Mesendoderm (in vitro differentiated cells): ENCODE measurements around the gene TTLL7.

ENCODE experiments used
- DNase-seq: peaks from one replicate; pipeline ENCODE4 v3.0.0; 2013
- H2AK5ac ChIP-seq: 2 replicates; pipeline ENCODE4 v1.6.1; 2013; ENCODE audit warnings: low read length, inconsistent platforms
- H2BK120ac ChIP-seq: 2 replicates; pipeline ENCODE4 v1.6.1; 2013; ENCODE audit warnings: low read depth, mild to moderate bottlenecking, low read length, moderate library complexity, mixed read lengths
- H2BK15ac ChIP-seq: replicated peaks from 2 replicates; pipeline ENCODE4 v1.6.1; 2013; ENCODE audit warnings: low read depth, mild to moderate bottlenecking, moderate library complexity
- H2BK5ac ChIP-seq: 2 replicates; pipeline ENCODE4 v1.6.1; 2013; ENCODE audit warnings: low read length, inconsistent platforms
- H3K18ac ChIP-seq: 2 replicates; pipeline ENCODE4 v1.6.1; 2013; ENCODE audit warnings: mild to moderate bottlenecking, low read length, mixed read lengths
- H3K23ac ChIP-seq: one replicate; pipeline ENCODE4 v1.6.1; 2013; ENCODE audit warnings: low read length
- H3K27ac ChIP-seq: 2 replicates; pipeline ENCODE4 v1.5.1; 2013; ENCODE audit warnings: low read depth, mild to moderate bottlenecking, inconsistent platforms, low read length, moderate library complexity
- H3K27me3 ChIP-seq: 2 replicates; pipeline ENCODE4 v1.6.1; 2013; ENCODE audit warnings: low read length, control low read depth, mild to moderate bottlenecking, inconsistent platforms; ENCODE audit not compliant: insufficient read depth, poor library complexity
- H3K36me3 ChIP-seq: 2 replicates; pipeline ENCODE4 v1.6.1; 2013; ENCODE audit warnings: low read length, inconsistent platforms; ENCODE audit not compliant: control insufficient read depth, insufficient read depth
- H3K4ac ChIP-seq: one replicate; pipeline ENCODE4 v1.6.1; 2013; ENCODE audit warnings: low read depth, mild to moderate bottlenecking, low read length, moderate library complexity
- H3K4me1 ChIP-seq: 2 replicates; pipeline ENCODE4 v1.6.1; 2013; ENCODE audit warnings: low read depth, low read length, inconsistent platforms; ENCODE audit not compliant: control insufficient read depth
- H3K4me2 ChIP-seq: 2 replicates; pipeline ENCODE4 v1.6.1; 2013; ENCODE audit warnings: low read length
- H3K4me3 ChIP-seq: 2 replicates; pipeline ENCODE4 v1.5.1; 2013; ENCODE audit warnings: mild to moderate bottlenecking, low read length
- H3K56ac ChIP-seq: one replicate; pipeline ENCODE4 v1.6.1; 2013; ENCODE audit warnings: low read length
- H3K79me1 ChIP-seq: 2 replicates; pipeline ENCODE4 v1.6.1; 2013; ENCODE audit warnings: low read length, inconsistent platforms
- H3K79me2 ChIP-seq: 2 replicates; pipeline ENCODE4 v1.6.1; 2013; ENCODE audit warnings: mild to moderate bottlenecking, low read length; ENCODE audit not compliant: control insufficient read depth, insufficient read depth
- H3K9ac ChIP-seq: 2 replicates; pipeline ENCODE4 v1.6.1; 2013; ENCODE audit warnings: low read length, inconsistent platforms
- H4K5ac ChIP-seq: one replicate; pipeline ENCODE4 v1.6.1; 2013; ENCODE audit warnings: low read length
- H4K8ac ChIP-seq: one replicate; pipeline ENCODE4 v1.6.1; 2013; ENCODE audit warnings: low read depth, mild to moderate bottlenecking, control low read depth, low read length, moderate library complexity
- WGBS: extraction: QIAGEN DNeasy Blood & Tissue Kit; methylation state at CpG from one replicate; pipeline ENCODE4 v1.1.7; 2013; ENCODE audit warnings: low lambda C conversion rate, missing lambda C conversion rate; ENCODE audit not compliant: insufficient coverage; ENCODE audit errors: extremely low coverage; 5-methylcytosine and 5-hydroxymethylcytosine counted together

The TTLL7 gene

GRCh38 chr1:84025966-84026365 is 27.0 kb upstream of the TTLL7 start:
- WGBS, result no CpG with 5 or more reads among the region's 3 CpGs
- Histone ChIP-seq H3K4me3 (no peak overlapping the region), H3K79me1 (no peaks in the 10 kb centered on the region), H4K5ac (no peak overlapping the region), H2AK5ac (no peak overlapping the region), H3K56ac (no peak overlapping the region), H3K27ac (no peak overlapping the region), H3K23ac (no peak overlapping the region), H3K36me3 (no peaks in the 10 kb centered on the region), H2BK15ac (no peak overlapping the region), H4K8ac (no peak overlapping the region), H2BK5ac (no peak overlapping the region), H3K4ac (no peak overlapping the region), H3K18ac (no peak overlapping the region), H3K4me2 (no peak overlapping the region), H3K9ac (no peak overlapping the region), H3K27me3 (peaks cover 10% of the 10 kb centered on the region), H3K79me2 (no peaks in the 10 kb centered on the region), H2BK120ac (no peak overlapping the region), H3K4me1 (no peaks in the 10 kb centered on the region)
- DNase-seq, result no peak

GRCh38 chr1:84021822-84022221 is 22.9 kb upstream of the TTLL7 start:
- H2BK15ac ChIP-seq, result no peak overlapping the region
- no peak overlapping the region for H3K56ac ChIP-seq
- WGBS, result no CpG with 5 or more reads among the region's 6 CpGs
- no peaks in the 10 kb centered on the region for H3K4me1 ChIP-seq
- no peak overlapping the region for H2BK120ac ChIP-seq
- H3K79me1 ChIP-seq, result no peaks in the 10 kb centered on the region
- no peak overlapping the region for H3K23ac ChIP-seq
- H2BK5ac ChIP-seq, result no peak overlapping the region
- no peak overlapping the region for H3K4me3 ChIP-seq
- no peaks in the 10 kb centered on the region for H3K36me3 ChIP-seq
- no peak overlapping the region for H4K8ac ChIP-seq
- H4K5ac ChIP-seq, result no peak overlapping the region
- no peak overlapping the region for H3K4me2 ChIP-seq
- no peaks in the 10 kb centered on the region for H3K79me2 ChIP-seq
- H3K9ac ChIP-seq, result no peak overlapping the region
- H3K27me3 ChIP-seq, result peaks cover 8% of the 10 kb centered on the region
- no peak overlapping the region for H3K27ac ChIP-seq
- no peak for DNase-seq
- H3K4ac ChIP-seq, result no peak overlapping the region
- no peak overlapping the region for H3K18ac ChIP-seq
- H2AK5ac ChIP-seq, result no peak overlapping the region

- H3K4me3 ChIP-seq, result no peak overlapping the region
- H3K18ac ChIP-seq, result no peak overlapping the region
- H3K23ac ChIP-seq, result no peak overlapping the region
- no peak overlapping the region for H2BK15ac ChIP-seq
- no peak overlapping the region for H3K27ac ChIP-seq
- no peak overlapping the region for H2AK5ac ChIP-seq
- no peaks in the 10 kb centered on the region for H3K36me3 ChIP-seq
- peak; percentile 11 for DNase-seq
- H2BK5ac ChIP-seq, result no peak overlapping the region
- H4K5ac ChIP-seq, result no peak overlapping the region
- H3K4ac ChIP-seq, result no peak overlapping the region
- H2BK120ac ChIP-seq, result no peak overlapping the region
- peaks cover 2% of the 10 kb centered on the region for H3K27me3 ChIP-seq
- H4K8ac ChIP-seq, result no peak overlapping the region
- H3K4me2 ChIP-seq, result no peak overlapping the region
- H3K4me1 ChIP-seq, result no peaks in the 10 kb centered on the region
- no peak overlapping the region for H3K9ac ChIP-seq
- no peak overlapping the region for H3K56ac ChIP-seq
- WGBS, result no CpG with 5 or more reads among the region's 3 CpGs
- H3K79me2 ChIP-seq, result no peaks in the 10 kb centered on the region
- H3K79me1 ChIP-seq, result no peaks in the 10 kb centered on the region
Measured at GRCh38 chr1:84020151-84020550, 21.2 kb upstream of the TTLL7 start.

GRCh38 chr1:84019217-84019616 is 20.3 kb upstream of the TTLL7 start:
- no peak overlapping the region for H3K23ac ChIP-seq
- no peak overlapping the region for H3K9ac ChIP-seq
- no peak overlapping the region for H3K27ac ChIP-seq
- no peak overlapping the region for H3K4me3 ChIP-seq
- H3K4me2 ChIP-seq, result no peak overlapping the region
- H3K79me2 ChIP-seq, result no peaks in the 10 kb centered on the region
- H3K4ac ChIP-seq, result no peak overlapping the region
- no peak for DNase-seq
- H3K18ac ChIP-seq, result no peak overlapping the region
- no peak overlapping the region for H4K8ac ChIP-seq
- no peaks in the 10 kb centered on the region for H3K27me3 ChIP-seq
- no peak overlapping the region for H2BK15ac ChIP-seq
- no peak overlapping the region for H2AK5ac ChIP-seq
- H2BK5ac ChIP-seq, result no peak overlapping the region
- no peaks in the 10 kb centered on the region for H3K79me1 ChIP-seq
- no peak overlapping the region for H3K56ac ChIP-seq
- H2BK120ac ChIP-seq, result no peak overlapping the region
- no CpG with 5 or more reads among the region's 1 CpG for WGBS
- H3K36me3 ChIP-seq, result no peaks in the 10 kb centered on the region
- H4K5ac ChIP-seq, result no peak overlapping the region
- H3K4me1 ChIP-seq, result no peaks in the 10 kb centered on the region

- Histone ChIP-seq H3K4me3 (no peak overlapping the region), H2BK5ac (no peak overlapping the region), H3K27me3 (no peaks in the 10 kb centered on the region), H3K23ac (no peak overlapping the region), H3K4me1 (no peaks in the 10 kb centered on the region), H3K4me2 (no peak overlapping the region), H3K36me3 (no peaks in the 10 kb centered on the region), H2BK120ac (no peak overlapping the region), H3K79me1 (no peaks in the 10 kb centered on the region), H4K5ac (no peak overlapping the region), H2BK15ac (no peak overlapping the region), H2AK5ac (no peak overlapping the region), H3K9ac (no peak overlapping the region), H4K8ac (no peak overlapping the region), H3K56ac (no peak overlapping the region), H3K18ac (no peak overlapping the region), H3K79me2 (no peaks in the 10 kb centered on the region), H3K4ac (no peak overlapping the region), H3K27ac (no peak overlapping the region)
- WGBS, result no CpG with 5 or more reads among the region's 3 CpGs
- no peak for DNase-seq
Measured at GRCh38 chr1:84013708-84014107, 14.8 kb upstream of the TTLL7 start.

- Histone ChIP-seq H3K79me1 (no peaks in the 10 kb centered on the region), H3K79me2 (no peaks in the 10 kb centered on the region), H3K23ac (no peak overlapping the region), H2BK15ac (no peak overlapping the region), H3K27me3 (no peaks in the 10 kb centered on the region), H2AK5ac (no peak overlapping the region), H3K56ac (no peak overlapping the region), H3K27ac (no peak overlapping the region), H4K8ac (no peak overlapping the region), H3K4me2 (no peak overlapping the region), H3K36me3 (no peaks in the 10 kb centered on the region), H3K4ac (no peak overlapping the region), H2BK120ac (no peak overlapping the region), H3K9ac (no peak overlapping the region), H2BK5ac (no peak overlapping the region), H3K18ac (no peak overlapping the region), H3K4me3 (no peak overlapping the region), H3K4me1 (no peaks in the 10 kb centered on the region), H4K5ac (no peak overlapping the region)
- WGBS, result no CpG with 5 or more reads among the region's 3 CpGs
- DNase-seq, result no peak
Measured at GRCh38 chr1:84012018-84012417, 13.1 kb upstream of the TTLL7 start.
